Fibroblast of villous mesenchyme (primary cell): Measurements from ENCODE around the gene GPHA2. TPM values are rescaled to one million over a fixed set of nuclear protein-coding genes. Genes with fewer than 3 reads are reported as not detected.

Experiments used
- DNase-seq: peaks from one replicate; pipeline ENCODE4 v3.0.0-alpha.2; 2010; ENCODE audit warnings: low read depth
- H3K4me3 ChIP-seq: 2 replicates; pipeline ENCODE4 v1.5.1; 2011; ENCODE audit warnings: low read depth, mild to moderate bottlenecking, low read length
- CTCF ChIP-seq: IDR thresholded peaks from 2 replicates; pipeline ENCODE4 v1.5.1; 2012; ENCODE audit warnings: low read depth, mild to moderate bottlenecking, low read length; ENCODE audit not compliant: insufficient read depth
- small RNA-seq: library from RNA; depleted of rRNA; stranded (forward); fragments of <200 nt; gene quantifications from one replicate; pipeline ENCODE3, GENCODE V24; 2012
- total RNA-seq: library from RNA; depleted of rRNA; stranded (reverse); fragments of >200 nt; gene quantifications from 2 replicates; pipeline ENCODE4 v1.2.3, GENCODE V29; 2012

GPHA2 gene
- total RNA-seq, 1 donor: not detected

- H3K4me3 ChIP-seq: no peak overlapping the region
- no peak for DNase-seq
- no peak for TF ChIP-seq CTCF
Measured at GRCh38 chr11:64888406-64888728, 47.3 kb downstream of the GPHA2 start.

GRCh38 chr11:64887757-64888405 is 47.8 kb downstream of the GPHA2 start:
- H3K4me3 ChIP-seq: no peak overlapping the region
- no peak for DNase-seq
- TF ChIP-seq CTCF: peak; percentile 87

- no peak for TF ChIP-seq CTCF
- H3K4me3 ChIP-seq: no peak overlapping the region
- no peak for DNase-seq
Measured at GRCh38 chr11:64887234-64887756, 48.4 kb downstream of the GPHA2 start.

GRCh38 chr11:64885367-64886286 is 50.1 kb downstream of the GPHA2 start:
- no peak overlapping the region for H3K4me3 ChIP-seq
- DNase-seq: peak; percentile 98
- TF ChIP-seq CTCF: no peak

Small RNA genes lying within 50 kb of the gene (small RNA-seq; reads per million reads assigned to genes)
- not detected for gene MIR6749
- gene MIR6750: not detected

Other genes with a start within 250 kb of the GPHA2 start
- gene NRXN2, start 212.7 kb downstream of the GPHA2 start, total RNA-seq: 2.6 and 5.2 TPM in 2 replicates
- gene RASGRP2, start 191.8 kb downstream of the GPHA2 start, total RNA-seq: 10.3 and 12.5 TPM in 2 replicates
- 0.64 and 1.7 TPM in 2 replicates for gene PYGM, start 175.9 kb downstream of the GPHA2 start, total RNA-seq
- gene SF1, start 157.4 kb downstream of the GPHA2 start, total RNA-seq: 95.3 and 95.9 TPM in 2 replicates
- gene MAP4K2, start 132.7 kb downstream of the GPHA2 start, total RNA-seq: 10.8 and 16.4 TPM in 2 replicates
- 13.5 and 17.7 TPM in 2 replicates for gene MEN1, start 125.3 kb downstream of the GPHA2 start, total RNA-seq
- gene CDC42BPG, start 91.2 kb downstream of the GPHA2 start, total RNA-seq: under 0.01 TPM in 2 replicates
- 80.2 and 93.7 TPM in 2 replicates for gene EHD1, start 57.3 kb downstream of the GPHA2 start, total RNA-seq
- 12.1 and 13.2 TPM in 2 replicates for gene ATG2A, start 18.7 kb downstream of the GPHA2 start, total RNA-seq
- 11.6 and 14.2 TPM in 2 replicates for gene PPP2R5B, start 11.2 kb downstream of the GPHA2 start, total RNA-seq
- gene MAJIN, start 36.2 kb upstream of the GPHA2 start, total RNA-seq: not detected in 2 replicates
- 0.86 and 1.3 TPM in 2 replicates for gene BATF2, start 61.1 kb upstream of the GPHA2 start, total RNA-seq
- gene ARL2, start 78.3 kb upstream of the GPHA2 start, total RNA-seq: 44.5 and 73.4 TPM in 2 replicates
- gene SNX15, start 91.5 kb upstream of the GPHA2 start, total RNA-seq: 12.5 and 14.5 TPM in 2 replicates
- gene SAC3D1, start 105.3 kb upstream of the GPHA2 start, total RNA-seq: 10.4 and 13.5 TPM in 2 replicates
- gene NAALADL1, start 122.7 kb upstream of the GPHA2 start, total RNA-seq: 23.7 and 27.4 TPM in 2 replicates
- gene CDCA5, start 148.1 kb upstream of the GPHA2 start, total RNA-seq: 7.4 and 15.5 TPM in 2 replicates
- gene ZFPL1, start 148.3 kb upstream of the GPHA2 start, total RNA-seq: 28.9 and 46.7 TPM in 2 replicates
- gene VPS51, start 160.3 kb upstream of the GPHA2 start, total RNA-seq: 104 and 169 TPM in 2 replicates
- 31.6 and 45.8 TPM in 2 replicates for gene TM7SF2, start 176.0 kb upstream of the GPHA2 start, total RNA-seq
- 11.2 and 15.1 TPM in 2 replicates for gene ZNHIT2, start 181.8 kb upstream of the GPHA2 start, total RNA-seq
- 137 and 279 TPM in 2 replicates for gene FAU, start 186.2 kb upstream of the GPHA2 start, total RNA-seq
- gene MRPL49, start 186.4 kb upstream of the GPHA2 start, total RNA-seq: 41.2 and 54.4 TPM in 2 replicates
- 13.0 and 13.5 TPM in 2 replicates for gene SYVN1, start 198.6 kb upstream of the GPHA2 start, total RNA-seq
- gene SPDYC, start 234.3 kb upstream of the GPHA2 start, total RNA-seq: not detected in 2 replicates
- 123 and 133 TPM in 2 replicates for gene CAPN1, start 246.0 kb upstream of the GPHA2 start, total RNA-seq